Measurements from ENCODE around the gene CRB1. TPM values are rescaled to one million over a fixed set of nuclear protein-coding genes. Genes with fewer than 3 reads are reported as not detected.

Gene CRB1
- total and polyA plus RNA-seq, 2 of the 8 experiments (the other 6 are each of a cell fraction or from before 2014, with no cell fraction given): 0.03 TPM; not detected in 1

DNA sequence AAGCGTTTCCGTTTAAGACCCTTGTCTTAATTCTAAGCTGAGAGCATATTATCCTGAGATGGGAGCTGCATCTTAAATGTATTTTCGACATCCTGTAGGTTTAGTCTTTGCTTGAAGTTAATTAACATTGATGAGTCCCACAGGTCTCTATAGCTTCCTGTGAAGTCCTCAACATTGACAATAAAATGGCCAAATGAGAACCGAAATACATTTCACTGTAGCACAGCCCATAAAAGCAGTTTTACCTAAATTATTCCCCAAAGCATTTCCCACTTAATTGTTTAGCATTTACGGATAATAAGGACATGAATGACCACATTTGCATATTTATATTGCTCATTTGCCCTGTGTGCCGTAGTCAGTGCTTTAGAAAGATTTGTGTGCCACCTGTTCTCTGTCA, 116.4 kb downstream of the CRB1 start:
- ChIA-PET POLR2A (ENCODE audit: partially characterized antibody) (no interaction called here), CTCF (ENCODE audit: partially characterized antibody) (interaction anchor here (1.0 to 3.0 kb wide), 6 partner anchors 12 to 212 kb away, joined by 3 to 21 read pairs (median 4); no protein-coding TSS in a partner anchor)
- no peak for TF ChIP-seq CHD2 (IDR thresholded peaks at IDR 0.05; ENCODE audit: low read length)
- TF ChIP-seq CREB1 (IDR thresholded peaks at IDR 0.05): no peak
- TF ChIP-seq PHF8 (conservative IDR thresholded peaks at IDR 0.05; ENCODE audit: low read depth, low read length): no peak
- TF ChIP-seq KDM4A (IDR thresholded peaks at IDR 0.05; ENCODE audit: low read depth, low read length, severe bottlenecking): no peak
- TF ChIP-seq CTBP2 (IDR thresholded peaks at IDR 0.05; ENCODE audit: borderline replicate concordance, insufficient read depth, insufficient read length, low read length): no peak
- no peak for TF ChIP-seq RFX5 (IDR thresholded peaks at IDR 0.05; ENCODE audit: borderline replicate concordance, low read depth, low read length)
- TF ChIP-seq JUN (IDR thresholded peaks at IDR 0.05; ENCODE audit: low read depth, low read length): no peak
- TF ChIP-seq BACH1 (IDR thresholded peaks at IDR 0.05; ENCODE audit: low read length): no peak
- TF ChIP-seq ASH2L (IDR thresholded peaks at IDR 0.05; ENCODE audit: low read length): no peak
- TF ChIP-seq TAF7 (optimal IDR thresholded peaks at IDR 0.05; ENCODE audit: borderline replicate concordance, low read depth, low read length): no peak
- TF ChIP-seq USF2 (IDR thresholded peaks at IDR 0.05; ENCODE audit: low read length): no peak
- no peak for TF ChIP-seq MAFK (IDR thresholded peaks at IDR 0.05; ENCODE audit: low read depth, low read length)
- TF ChIP-seq NANOG (IDR thresholded peaks at IDR 0.05; ENCODE audit: insufficient read depth, low read depth, low read length, poor library complexity, severe bottlenecking): no peak

More for the DNA sequence above, 116.4 kb downstream of the CRB1 start:
- H3K4me3 ChIP-seq (ENCODE audit: extremely low read depth in 1 of 4, insufficient read depth in 2 of 4, low read depth in 3 of 4, low read length in 4 of 4): no peak overlapping the region
- no peak for FAIRE-seq
- no peaks in the 10 kb centered on the region for H3K23me2 ChIP-seq (ENCODE audit: low read depth, low read length)
- H2BK120ac ChIP-seq (replicated peaks; ENCODE audit: low read depth, low read length): no peak overlapping the region
- no peak overlapping the region for H3K56ac ChIP-seq (replicated peaks; ENCODE audit: insufficient read length, low read depth, low read length)
- H3K27ac ChIP-seq (ENCODE audit: low read depth, low read length): no peak overlapping the region
- H4K5ac ChIP-seq (ENCODE audit: insufficient read length, low read depth, low read length): no peak overlapping the region
- no peak overlapping the region for H3K18ac ChIP-seq (ENCODE audit: extremely low read depth, low read length)
- peaks cover 0 to 4% (median 0%) of the 10 kb centered on the region in 4 experiments; a peak in 1 of 7 replicates for H3K4me1 ChIP-seq (replicated peaks in 1 of 4; ENCODE audit: control insufficient read depth in 3 of 4, insufficient read depth in 4 of 4, low read length in 3 of 4)
- no peak overlapping the region for H2BK12ac ChIP-seq (ENCODE audit: low read depth, low read length)
- WGBS, 2 experiments (ENCODE audit: extremely low coverage in 1 of 2, insufficient coverage in 1 of 2, insufficient read length in 1 of 2, insufficient replicate concordance in 2 of 2, low coverage in 1 of 2, low lambda C conversion rate in 2 of 2, missing lambda C conversion rate in 1 of 2): 89% methylated on average over 6 of the region's 6 CpGs; no CpG with 5 or more reads in 1 of the 2 experiments
- H3K36me3 ChIP-seq (ENCODE audit: control insufficient read depth in 2 of 4, insufficient read depth in 4 of 4, low read length in 3 of 4): no peaks in the 10 kb centered on the region
- H3K14ac ChIP-seq (ENCODE audit: insufficient read length): no peak overlapping the region
- no peak overlapping the region for H3K4me2 ChIP-seq (ENCODE audit: insufficient read depth in 1 of 2, low read depth in 2 of 2, low read length in 2 of 2)
- DNase-seq (ENCODE audit: low read depth in 1 of 2, low spot score in 2 of 2): no peak
- no peaks in the 10 kb centered on the region for H3K27me3 ChIP-seq (replicated peaks in 1 of 4; ENCODE audit: control insufficient read depth in 3 of 4, extremely low read depth in 1 of 4, insufficient read depth in 3 of 4, low read length in 3 of 4)
- no peak overlapping the region for H4K8ac ChIP-seq (ENCODE audit: extremely low read depth, insufficient read depth, low read length)
- H3K79me1 ChIP-seq (ENCODE audit: low read depth, low read length): no peaks in the 10 kb centered on the region
- no peaks in the 10 kb centered on the region for H3K9me3 ChIP-seq (ENCODE audit: insufficient read depth in 2 of 2, low read depth in 1 of 2, low read length in 1 of 2)
- no peak overlapping the region for H4K91ac ChIP-seq (replicated peaks; ENCODE audit: insufficient read length, low read length)
- no peak overlapping the region for H3K4ac ChIP-seq (replicated peaks; ENCODE audit: insufficient read length, low read depth, low read length)
- no peak overlapping the region for H2BK20ac ChIP-seq (ENCODE audit: low read length)
- H2AK5ac ChIP-seq (ENCODE audit: low read depth, low read length): no peak overlapping the region
- H2BK5ac ChIP-seq (ENCODE audit: low read depth, low read length): no peak overlapping the region
- no peaks in the 10 kb centered on the region for H3K79me2 ChIP-seq (ENCODE audit: control insufficient read depth in 1 of 2, insufficient read depth in 2 of 2, low read length in 2 of 2)
- no peak overlapping the region for H3K9ac ChIP-seq (replicated peaks in 1 of 4; ENCODE audit: extremely low read depth in 1 of 4, low read depth in 3 of 4, low read length in 3 of 4)
- H2AFZ ChIP-seq (ENCODE audit: low read length): 0 out of 2 replicates have a peak overlapping the region, but pooled peaks have one; percentile 26
- no peak overlapping the region for H2BK15ac ChIP-seq (ENCODE audit: low read length)
- H3K23ac ChIP-seq (ENCODE audit: insufficient read length): no peak overlapping the region
- no peaks in the 10 kb centered on the region for H4K20me1 ChIP-seq (replicated peaks in 1 of 2; ENCODE audit: control insufficient read depth in 1 of 2, insufficient read depth in 2 of 2, low read length in 2 of 2)
